Measurements from ENCODE around the gene PRKCE.

DNA sequence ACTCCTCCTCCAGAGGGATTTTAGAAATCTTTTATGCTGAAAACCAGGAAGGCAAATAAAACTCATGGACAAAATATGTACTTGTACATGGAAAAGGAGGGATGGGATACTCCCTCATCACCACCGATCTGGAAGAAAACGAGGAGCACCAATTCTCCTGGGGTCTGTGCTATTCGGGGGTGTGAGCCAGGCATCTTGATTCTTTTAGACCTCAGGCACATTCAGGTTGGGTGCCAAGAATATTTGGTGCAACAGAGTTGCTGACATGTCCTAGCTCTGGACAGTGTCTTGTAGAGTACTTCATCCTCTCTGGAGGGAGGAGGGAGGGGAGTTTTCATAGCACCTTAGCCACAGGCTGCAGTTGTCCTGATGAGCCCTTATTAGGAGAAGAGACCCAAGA is 163.0 kb downstream of the PRKCE start:
- TF ChIP-seq POLR2A (IDR thresholded peaks at IDR 0.05): no peak
- TF ChIP-seq, protein P1, sequence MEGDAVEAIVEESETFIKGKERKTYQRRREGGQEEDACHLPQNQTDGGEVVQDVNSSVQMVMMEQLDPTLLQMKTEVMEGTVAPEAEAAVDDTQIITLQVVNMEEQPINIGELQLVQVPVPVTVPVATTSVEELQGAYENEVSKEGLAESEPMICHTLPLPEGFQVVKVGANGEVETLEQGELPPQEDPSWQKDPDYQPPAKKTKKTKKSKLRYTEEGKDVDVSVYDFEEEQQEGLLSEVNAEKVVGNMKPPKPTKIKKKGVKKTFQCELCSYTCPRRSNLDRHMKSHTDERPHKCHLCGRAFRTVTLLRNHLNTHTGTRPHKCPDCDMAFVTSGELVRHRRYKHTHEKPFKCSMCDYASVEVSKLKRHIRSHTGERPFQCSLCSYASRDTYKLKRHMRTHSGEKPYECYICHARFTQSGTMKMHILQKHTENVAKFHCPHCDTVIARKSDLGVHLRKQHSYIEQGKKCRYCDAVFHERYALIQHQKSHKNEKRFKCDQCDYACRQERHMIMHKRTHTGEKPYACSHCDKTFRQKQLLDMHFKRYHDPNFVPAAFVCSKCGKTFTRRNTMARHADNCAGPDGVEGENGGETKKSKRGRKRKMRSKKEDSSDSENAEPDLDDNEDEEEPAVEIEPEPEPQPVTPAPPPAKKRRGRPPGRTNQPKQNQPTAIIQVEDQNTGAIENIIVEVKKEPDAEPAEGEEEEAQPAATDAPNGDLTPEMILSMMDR (IDR thresholded peaks at IDR 0.05): no peak

Data from body of pancreas (tissue), 4 donors.